Endothelial cell of umbilical vein (primary cell): Measurements from ENCODE around the gene ESYT2. TPM values are rescaled to one million over a fixed set of nuclear protein-coding genes. Genes with fewer than 3 reads are reported as not detected.
A peak's percentile ranks its signal among the peaks of the same experiment; 100 is the strongest.

Source experiments
- BruUV-seq: library from RNA; stranded (reverse); fragments of 400-500 nt; replicated peaks from 2 replicates; lab custom pipeline; 2021; lab: Mats Ljungman, UMichigan
- CTCF ChIA-PET: fragments of 300-600, 350-600 bp; sonication (Branson Sonifier 250); formaldehyde crosslinking; loops from one replicate; lab custom pipeline; 2021; ENCODE audit warnings: antibody characterized with exemption, inconsistent platforms; lab: Charles Lee
- POLR2A ChIA-PET: fragments of 300-600, 350-600 bp; sonication (Branson Sonifier 250); formaldehyde crosslinking; loops from one replicate; lab custom pipeline; 2021; ENCODE audit warnings: antibody characterized with exemption, inconsistent platforms; lab: Charles Lee
- DNase-seq: peaks from one replicate; pipeline ENCODE4 v3.0.0-alpha.2; 2011; ENCODE audit warnings: low read depth, low spot score
- FAIRE-seq: peaks from 2 replicates; lab custom pipeline; 2011; peaks lifted over from hg19 to GRCh38; lab: Jason Lieb, UNC
- H2AFZ ChIP-seq: 2 replicates; pipeline ENCODE4 v1.6.0; 2012; ENCODE audit warnings: low read depth, low read length, control low read depth, inconsistent platforms
- H3K27ac ChIP-seq: 2 replicates; pipeline ENCODE4 v1.5.1; 2011; ENCODE audit warnings: low read depth, mild to moderate bottlenecking, control low read depth, low read length, moderate library complexity; ENCODE audit not compliant: insufficient read depth
- H3K27me3 ChIP-seq, 2 experiments: 2 replicates each; pipeline versions ENCODE4 v1.6.0 to v1.6.1; 2011; ENCODE audit warnings: low read length in 2 of 2, mixed read lengths in 1 of 2; ENCODE audit not compliant: control insufficient read depth in 2 of 2, insufficient read depth in 2 of 2
- H3K36me3 ChIP-seq, 2 experiments: 2 replicates in 1 of 2; 3 replicates in 1 of 2; pipeline ENCODE4 v1.5.1; 2011; ENCODE audit warnings: low read length in 2 of 2, mild to moderate bottlenecking in 1 of 2, moderate library complexity in 1 of 2; ENCODE audit not compliant: control insufficient read depth in 2 of 2, insufficient read depth in 2 of 2; ENCODE audit errors: extremely low read depth in 1 of 2
- H3K4me1 ChIP-seq: 3 replicates; pipeline ENCODE4 v1.5.1; 2011; ENCODE audit warnings: mild to moderate bottlenecking, low read length; ENCODE audit not compliant: control insufficient read depth, insufficient read depth; ENCODE audit errors: extremely low read depth
- H3K4me2 ChIP-seq: 2 replicates; pipeline ENCODE4 v1.6.1; 2011; ENCODE audit warnings: low read length, control low read depth, mixed read lengths; ENCODE audit not compliant: insufficient read depth
- H3K4me3 ChIP-seq, 3 experiments: fragments of 200-600 bp in 1 of 3; sonication (generic), shearing (Covaris generic) in 1 of 3; replicated peaks in 1 of 3; 2 replicates each; pipeline ENCODE4 v1.5.1; 2011 to 2016; ENCODE audit warnings: control low read depth in 3 of 3, low read length in 3 of 3, mild to moderate bottlenecking in 2 of 3, inconsistent platforms in 1 of 3, low read depth in 1 of 3, moderate library complexity in 1 of 3; ENCODE audit not compliant: insufficient read depth in 1 of 3
- H3K79me2 ChIP-seq: 2 replicates; pipeline ENCODE4 v1.6.0; 2012; ENCODE audit warnings: low read length, inconsistent platforms; ENCODE audit not compliant: control insufficient read depth, insufficient read depth
- H3K9ac ChIP-seq: replicated peaks from 2 replicates; pipeline ENCODE3; 2011; ENCODE audit warnings: low read length, control low read depth; ENCODE audit not compliant: insufficient read depth; ENCODE audit errors: extremely low read depth
- H3K9me1 ChIP-seq: replicated peaks from 3 replicates; pipeline ENCODE4 v1.6.0; 2011; ENCODE audit warnings: mild to moderate bottlenecking, low read length; ENCODE audit not compliant: control insufficient read depth, insufficient read depth; ENCODE audit errors: extremely low read depth
- H3K9me3 ChIP-seq: replicated peaks from 2 replicates; pipeline ENCODE4 v1.5.1; 2012; ENCODE audit warnings: low read length, inconsistent platforms; ENCODE audit not compliant: control insufficient read depth, insufficient read depth
- H4K20me1 ChIP-seq: replicated peaks from 2 replicates; pipeline ENCODE3; 2011; ENCODE audit warnings: mild to moderate bottlenecking, low read length; ENCODE audit not compliant: control insufficient read depth, insufficient read depth; ENCODE audit errors: extremely low read depth
- CTCF ChIP-seq, 2 donors: IDR thresholded peaks; 1 replicate in 1 of 2; 2 replicates in 1 of 2; pipeline ENCODE4 v1.5.1; 2011; ENCODE audit warnings: low read length in 2 of 2, mild to moderate bottlenecking in 2 of 2, moderate library complexity in 2 of 2, control low read depth in 1 of 2, inconsistent platforms in 1 of 2, low read depth in 1 of 2; ENCODE audit not compliant: insufficient read depth in 1 of 2; ENCODE audit errors: extremely low read depth in 1 of 2
- EZH2 ChIP-seq: IDR thresholded peaks from 2 replicates; pipeline ENCODE4 v1.6.1; 2012; ENCODE audit warnings: borderline replicate concordance, low read depth, mild to moderate bottlenecking, moderate library complexity, low read length, inconsistent platforms; ENCODE audit not compliant: severe bottlenecking
- FOS ChIP-seq: IDR thresholded peaks from 2 replicates; pipeline ENCODE4 v1.6.1; 2011; ENCODE audit warnings: mild to moderate bottlenecking, low read length, moderate library complexity, borderline replicate concordance; ENCODE audit not compliant: insufficient read depth
- GATA2 ChIP-seq: IDR thresholded peaks from 2 replicates; pipeline ENCODE4 v1.7.0; 2011; ENCODE audit warnings: low read depth, mild to moderate bottlenecking, moderate library complexity, mixed read lengths, low read length; ENCODE audit not compliant: insufficient read length, insufficient read depth
- JUN ChIP-seq: IDR thresholded peaks from 2 replicates; pipeline ENCODE4 v1.6.1; 2011; ENCODE audit warnings: borderline replicate concordance, low read depth; ENCODE audit not compliant: insufficient read length, insufficient read depth
- MAX ChIP-seq: IDR thresholded peaks from 2 replicates; pipeline ENCODE4 v1.6.1; 2011; ENCODE audit not compliant: insufficient read depth, insufficient read length
- MYC ChIP-seq: IDR thresholded peaks from one replicate; pipeline ENCODE4 v1.6.1; 2011; ENCODE audit warnings: mild to moderate bottlenecking, low read depth, low read length
- POLR2A ChIP-seq: IDR thresholded peaks from 2 replicates; pipeline ENCODE4 v1.6.1; 2012; ENCODE audit warnings: low read depth, mild to moderate bottlenecking, control low read depth, low read length
- POLR2AphosphoS5 ChIP-seq: IDR thresholded peaks from 2 replicates; pipeline ENCODE4 v1.6.1; 2012; ENCODE audit warnings: low read depth, mild to moderate bottlenecking, control low read depth, low read length, moderate library complexity; ENCODE audit not compliant: insufficient read depth
- dilution Hi-C: fragments of 300-500 bp; cut with MboI; formaldehyde crosslinking; loops from one replicate; pipeline ENCODE4 v1.15.0; 2019; ENCODE audit warnings: low sequenced_read_pairs; ENCODE audit not compliant: extremely low pct_ligation_motif_present
- intact Hi-C: fragments of 100-400 bp; cut with micrococcal nuclease; formaldehyde crosslinking; loops from one replicate; pipeline ENCODE4 v1.10.0; 2022
- polyA plus RNA-seq, 4 experiments: library from polyadenylated mRNA; depleted of rRNA in 3 of 4; stranded (reverse) in 3 of 4; unstranded in 1 of 4; fragments of >200 nt; gene quantifications; 2 replicates each; pipeline versions ENCODE4 v1.2.1 to v1.2.3, GENCODE V29; 2011 to 2012; ENCODE audit warnings: missing spikeins in 1 of 4
- total RNA-seq: library from RNA; stranded (reverse); gene quantifications from 2 replicates; pipeline ENCODE4 v1.2.3, GENCODE V29; 2021

ESYT2 gene
- total and polyA plus RNA-seq, 2 donors (not counting 3 experiments of a cell fraction or from before 2014, with no cell fraction given) = 18.8 to 46.6 TPM

GRCh38 chr7:158830211-158830723 lies 958 bp upstream of the ESYT2 start:
- no peaks in the 10 kb centered on the region for H3K36me3 ChIP-seq
- H3K27me3 ChIP-seq = peaks cover 0 to 1% of the 10 kb centered on the region in 2 experiments
- H3K9me3 ChIP-seq = no peaks in the 10 kb centered on the region
- peak; percentile 68 for FAIRE-seq
- POLR2A ChIA-PET = interaction anchor here (1.2 kb wide), 1 partner anchor 34 kb away, joined by 5 read pairs; no protein-coding TSS in a partner anchor
- no peak for DNase-seq
- H3K4me3 ChIP-seq = peak overlapping the region; percentile 19 to 99 (median 58)
- intact Hi-C loops (no loop called here), dilution Hi-C loops (no loop called here)
- peak overlapping the region; percentile 88 for H3K9ac ChIP-seq
- CTCF ChIA-PET = interaction anchor here (1.0 to 2.4 kb wide), 8 partner anchors 9 to 147 kb away, joined by 3 to 18 read pairs (median 6); no protein-coding TSS in a partner anchor
- TF ChIP-seq GATA2 (no peak), MAX (no peak), POLR2AphosphoS5 (no peak), POLR2A (no peak), MYC (no peak), JUN (no peak), CTCF (IDR thresholded peaks at IDR 0.05; ENCODE audit: extremely low read depth in 1 of 2, insufficient read depth in 1 of 2, low read depth in 1 of 2, low read length in 2 of 2) (no peak), FOS (no peak), EZH2 (no peak)
- peak overlapping the region; percentile 38 for H2AFZ ChIP-seq
- H3K27ac ChIP-seq = peak overlapping the region; percentile 66
- peak overlapping the region; percentile 61 for H3K4me2 ChIP-seq
- H3K79me2 ChIP-seq = peaks cover 24% of the 10 kb centered on the region
- H3K9me1 ChIP-seq = no peaks in the 10 kb centered on the region
- H3K4me1 ChIP-seq = peaks cover 10% of the 10 kb centered on the region
- H4K20me1 ChIP-seq = no peaks in the 10 kb centered on the region
- BruUV-seq = no TSS peak
